Activated T-cell treated with anti-CD3 and anti-CD28 coated beads, Interleukin-2, amount 50 U/mL, for 4 hours (primary cell): ENCODE results near the gene CAVIN2. TPM values are rescaled to one million over a fixed set of nuclear protein-coding genes. Genes with fewer than 3 reads are reported as not detected.

ENCODE experiments used
- ATAC-seq, 2 donors: fragments of 200-7000 bp; cut with Tn5 transposase; one replicate each; pipeline ENCODE4 v1.10.0; 2021
- DNase-seq: peaks from one replicate; pipeline ENCODE4 v3.0.0-alpha.2; 2020
- H3K27me3 Mint-ChIP-seq: one replicate; pipeline ENCODE4 v1.8.0; 2021; ENCODE audit warnings: low read depth, mixed read lengths
- H3K36me3 Mint-ChIP-seq: one replicate; pipeline ENCODE4 v1.8.0; 2022; ENCODE audit warnings: mixed read lengths; ENCODE audit not compliant: insufficient read depth
- H3K4me1 Mint-ChIP-seq: one replicate; pipeline ENCODE4 v1.8.0; 2021; ENCODE audit warnings: low read depth, mixed read lengths
- H3K4me3 Mint-ChIP-seq: one replicate; pipeline ENCODE4 v1.8.0; 2021; ENCODE audit warnings: mild to moderate bottlenecking, moderate library complexity, mixed read lengths
- H3K9me3 Mint-ChIP-seq: one replicate; pipeline ENCODE4 v1.8.0; 2021; ENCODE audit warnings: mixed read lengths
- total RNA-seq, 3 donors: library from RNA; stranded (reverse); gene quantifications; one replicate each; pipeline ENCODE4 v1.2.1, GENCODE V29; 2021

Gene CAVIN2, protein sequence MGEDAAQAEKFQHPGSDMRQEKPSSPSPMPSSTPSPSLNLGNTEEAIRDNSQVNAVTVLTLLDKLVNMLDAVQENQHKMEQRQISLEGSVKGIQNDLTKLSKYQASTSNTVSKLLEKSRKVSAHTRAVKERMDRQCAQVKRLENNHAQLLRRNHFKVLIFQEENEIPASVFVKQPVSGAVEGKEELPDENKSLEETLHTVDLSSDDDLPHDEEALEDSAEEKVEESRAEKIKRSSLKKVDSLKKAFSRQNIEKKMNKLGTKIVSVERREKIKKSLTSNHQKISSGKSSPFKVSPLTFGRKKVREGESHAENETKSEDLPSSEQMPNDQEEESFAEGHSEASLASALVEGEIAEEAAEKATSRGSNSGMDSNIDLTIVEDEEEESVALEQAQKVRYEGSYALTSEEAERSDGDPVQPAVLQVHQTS
- under 1 TPM; 0.08 to 0.38 (median 0.33) TPM for total RNA-seq

DNA sequence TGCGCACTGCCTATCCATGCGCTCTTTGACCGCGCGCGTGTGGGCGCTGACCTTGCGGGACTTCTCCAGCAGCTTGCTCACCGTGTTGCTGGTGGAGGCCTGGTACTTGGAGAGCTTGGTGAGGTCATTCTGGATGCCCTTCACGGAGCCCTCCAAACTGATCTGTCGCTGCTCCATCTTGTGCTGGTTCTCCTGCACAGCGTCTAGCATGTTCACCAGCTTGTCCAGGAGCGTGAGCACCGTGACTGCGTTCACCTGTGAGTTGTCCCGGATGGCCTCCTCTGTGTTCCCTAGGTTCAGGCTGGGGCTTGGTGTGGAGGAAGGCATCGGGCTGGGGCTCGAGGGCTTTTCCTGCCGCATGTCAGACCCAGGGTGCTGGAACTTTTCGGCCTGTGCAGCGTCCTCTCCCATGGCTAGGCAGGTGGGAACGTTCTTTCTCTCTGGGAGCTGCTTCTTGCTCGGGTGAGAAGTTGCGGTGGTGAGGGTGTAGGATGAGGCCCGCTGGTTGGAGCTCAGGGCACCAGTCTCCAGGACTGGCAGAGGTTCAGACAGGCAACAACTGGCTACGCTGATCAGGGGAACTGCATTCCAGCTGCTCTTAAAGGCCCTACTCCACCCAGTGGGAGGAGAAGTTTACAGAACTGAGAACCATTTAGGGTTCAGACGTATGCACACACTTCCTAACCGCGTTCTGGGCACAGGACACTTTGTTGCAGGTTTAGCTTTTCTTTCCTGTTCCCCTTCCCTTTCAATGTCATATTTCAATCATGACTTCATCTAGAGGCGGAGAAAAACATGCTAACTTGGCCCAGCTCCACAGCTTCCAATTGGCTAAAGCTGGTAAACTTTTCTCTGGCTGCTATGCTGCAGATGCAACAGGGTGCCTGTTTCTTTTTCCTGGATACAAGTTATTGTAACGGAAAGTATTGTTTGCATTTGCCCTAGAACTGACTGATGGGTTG, at the start of gene CAVIN2:
Gene CAVIN2, minus strand, starts transcription at position 574 of the 962 bp plus-strand sequence. Its CDS starts 163 bp downstream, at position 411.
- DNase-seq (no peak), ATAC-seq (peak in 1 of 2 donors; percentile 27)
- Mint-ChIP-seq H3K27me3 (peaks cover 36% of the 10 kb centered on the region), H3K4me1 (peaks cover 4% of the 10 kb centered on the region), H3K36me3 (no peaks in the 10 kb centered on the region), H3K4me3 (no peak within 1 kb of the TSS), H3K9me3 (no peaks in the 10 kb centered on the region)

GRCh38 chr2:191895743-191896142, 48.9 kb upstream of the CAVIN2 start:
- H3K36me3 Mint-ChIP-seq, result no peaks in the 10 kb centered on the region
- H3K4me1 Mint-ChIP-seq, result no peaks in the 10 kb centered on the region
- ATAC-seq (no peak), DNase-seq (no peak)
- peaks cover 9% of the 10 kb centered on the region for H3K27me3 Mint-ChIP-seq
- H3K4me3 Mint-ChIP-seq, result no peak overlapping the region
- peaks cover 6% of the 10 kb centered on the region for H3K9me3 Mint-ChIP-seq

GRCh38 chr2:191895195-191895594, 48.3 kb upstream of the CAVIN2 start:
- ATAC-seq, result no peak
- H3K27me3 Mint-ChIP-seq, result peaks cover 6% of the 10 kb centered on the region
- H3K4me3 Mint-ChIP-seq, result no peak overlapping the region
- H3K4me1 Mint-ChIP-seq, result no peaks in the 10 kb centered on the region
- no peaks in the 10 kb centered on the region for H3K36me3 Mint-ChIP-seq
- H3K9me3 Mint-ChIP-seq, result peaks cover under 1% of the 10 kb centered on the region
- DNase-seq, result no peak

DNA sequence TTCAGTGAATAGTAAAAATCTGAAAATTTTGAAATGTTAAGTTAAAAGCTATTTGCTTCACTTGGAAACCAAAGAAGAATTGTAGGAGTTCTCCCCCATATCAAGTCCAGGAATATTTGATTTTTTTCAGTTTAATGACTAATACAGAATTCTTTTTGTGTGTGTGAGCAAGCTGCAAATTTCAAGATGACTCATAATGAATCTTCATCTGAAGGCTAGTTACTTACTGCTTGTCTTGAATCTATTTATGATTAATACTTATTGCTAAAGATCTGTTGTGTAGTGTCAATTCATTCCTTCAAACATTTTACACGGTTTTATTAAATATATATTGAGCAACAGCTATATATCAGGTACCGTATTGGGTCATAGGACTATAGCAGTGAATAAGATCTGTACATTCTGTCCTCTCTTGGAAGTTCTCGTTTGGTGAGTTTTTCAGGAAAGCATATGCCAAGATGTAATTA, 47.8 kb upstream of the CAVIN2 start:
- Mint-ChIP-seq H3K36me3 (no peaks in the 10 kb centered on the region), H3K4me3 (no peak overlapping the region), H3K4me1 (no peaks in the 10 kb centered on the region), H3K9me3 (no peaks in the 10 kb centered on the region), H3K27me3 (peaks cover 6% of the 10 kb centered on the region)
- ATAC-seq (no peak), DNase-seq (no peak)

DNA sequence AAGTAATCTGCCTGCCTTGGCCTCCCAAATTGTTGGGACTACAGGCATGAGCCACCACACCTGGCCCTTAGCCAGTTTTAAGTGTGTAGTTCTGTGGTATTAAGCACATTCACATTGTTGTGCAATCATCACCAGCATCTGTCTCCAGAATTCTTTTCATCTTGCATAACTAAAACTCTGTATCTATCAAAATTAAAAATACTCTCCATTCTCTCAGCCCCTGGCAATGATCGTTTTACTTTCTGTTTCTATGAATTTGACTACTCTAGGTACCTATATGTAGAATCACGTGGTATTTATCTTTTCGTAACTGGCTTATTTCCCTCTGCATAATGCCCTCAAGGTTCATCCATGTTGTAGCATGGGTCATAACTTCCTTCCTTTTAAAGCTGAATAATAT, 45.5 kb upstream of the CAVIN2 start:
- Mint-ChIP-seq H3K36me3 (no peaks in the 10 kb centered on the region), H3K4me3 (no peak overlapping the region), H3K9me3 (no peaks in the 10 kb centered on the region), H3K27me3 (peaks cover 7% of the 10 kb centered on the region), H3K4me1 (no peaks in the 10 kb centered on the region)
- ATAC-seq (no peak), DNase-seq (no peak)

DNA sequence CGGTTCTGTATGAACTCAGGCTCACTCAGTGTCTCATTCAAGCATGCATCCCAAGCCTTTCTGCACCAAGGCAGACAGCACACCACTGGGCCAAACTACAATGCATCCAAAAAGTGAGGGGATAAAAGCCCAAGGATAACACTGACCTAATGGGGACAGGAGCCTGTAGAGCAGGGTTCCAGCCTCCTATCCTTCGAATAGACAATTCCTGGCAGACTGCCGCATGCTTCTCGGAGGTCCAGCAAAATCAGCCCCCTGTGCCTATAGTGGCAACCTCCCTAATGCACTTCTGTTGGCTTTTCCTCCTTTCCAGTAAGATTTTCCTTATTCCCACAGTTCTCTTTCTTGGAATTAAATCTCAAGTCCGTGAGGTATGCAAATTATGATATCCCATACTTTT, 44.8 kb upstream of the CAVIN2 start:
- Mint-ChIP-seq H3K27me3 (peaks cover 7% of the 10 kb centered on the region), H3K9me3 (no peaks in the 10 kb centered on the region), H3K36me3 (no peaks in the 10 kb centered on the region), H3K4me1 (no peaks in the 10 kb centered on the region), H3K4me3 (no peak overlapping the region)
- ATAC-seq, result no peak
- DNase-seq, result no peak

DNA sequence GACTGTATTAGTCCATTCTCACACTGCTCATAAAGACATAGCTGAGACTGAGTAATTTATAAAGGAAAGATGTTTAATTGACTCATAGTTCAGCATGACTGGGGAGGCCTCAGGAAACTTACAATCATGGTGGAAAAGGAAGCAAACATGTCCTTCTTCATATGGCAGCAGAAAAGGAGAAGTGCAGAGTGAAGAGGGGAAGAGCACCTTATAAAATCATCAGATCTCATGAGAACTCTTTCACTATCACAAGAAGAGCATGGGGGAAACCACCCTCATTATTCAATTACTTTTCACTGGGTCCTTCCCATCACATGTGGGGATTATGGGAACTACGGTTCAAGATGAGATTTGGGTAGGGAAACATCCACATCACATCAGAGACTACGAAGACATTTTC, 43.0 kb upstream of the CAVIN2 start:
- no peak overlapping the region for H3K4me3 Mint-ChIP-seq
- peaks cover 7% of the 10 kb centered on the region for H3K27me3 Mint-ChIP-seq
- no peaks in the 10 kb centered on the region for H3K9me3 Mint-ChIP-seq
- H3K36me3 Mint-ChIP-seq, result no peaks in the 10 kb centered on the region
- H3K4me1 Mint-ChIP-seq, result no peaks in the 10 kb centered on the region
- ATAC-seq, result no peak
- DNase-seq, result no peak

- DNase-seq (no peak), ATAC-seq (no peak)
- no peaks in the 10 kb centered on the region for H3K36me3 Mint-ChIP-seq
- H3K4me1 Mint-ChIP-seq, result no peaks in the 10 kb centered on the region
- peaks cover 7% of the 10 kb centered on the region for H3K27me3 Mint-ChIP-seq
- no peaks in the 10 kb centered on the region for H3K9me3 Mint-ChIP-seq
- no peak overlapping the region for H3K4me3 Mint-ChIP-seq
Measured at GRCh38 chr2:191888400-191889166, 41.7 kb upstream of the CAVIN2 start.

- H3K27me3 Mint-ChIP-seq, result peaks cover 3% of the 10 kb centered on the region
- no peaks in the 10 kb centered on the region for H3K4me1 Mint-ChIP-seq
- no peak for DNase-seq
- H3K4me3 Mint-ChIP-seq, result no peak overlapping the region
- no peak for ATAC-seq
- H3K9me3 Mint-ChIP-seq, result no peaks in the 10 kb centered on the region
- H3K36me3 Mint-ChIP-seq, result no peaks in the 10 kb centered on the region
Measured at GRCh38 chr2:191885650-191886049, 38.8 kb upstream of the CAVIN2 start.

- H3K9me3 Mint-ChIP-seq, result no peaks in the 10 kb centered on the region
- no peak overlapping the region for H3K4me3 Mint-ChIP-seq
- H3K36me3 Mint-ChIP-seq, result no peaks in the 10 kb centered on the region
- H3K4me1 Mint-ChIP-seq, result no peaks in the 10 kb centered on the region
- H3K27me3 Mint-ChIP-seq, result peaks cover 3% of the 10 kb centered on the region
- DNase-seq (no peak), ATAC-seq (no peak)
Measured at GRCh38 chr2:191885098-191885497, 38.2 kb upstream of the CAVIN2 start.

- ATAC-seq, result peak in 1 of 2 donors; percentile 23
- H3K36me3 Mint-ChIP-seq, result no peaks in the 10 kb centered on the region
- H3K4me3 Mint-ChIP-seq, result no peak overlapping the region
Measured at GRCh38 chr2:191881982-191882816, 35.3 kb upstream of the CAVIN2 start.

GRCh38 chr2:191878548-191879279, 31.8 kb upstream of the CAVIN2 start:
- Mint-ChIP-seq H3K4me3 (no peak overlapping the region), H3K27me3 (no peaks in the 10 kb centered on the region), H3K4me1 (no peaks in the 10 kb centered on the region), H3K9me3 (no peaks in the 10 kb centered on the region), H3K36me3 (no peaks in the 10 kb centered on the region)
- ATAC-seq, result no peak
- no peak for DNase-seq

More at GRCh38 chr2:191881982-191882816, 35.3 kb upstream of the CAVIN2 start:
- H3K27me3 Mint-ChIP-seq, result no peaks in the 10 kb centered on the region
- no peak for DNase-seq
- no peaks in the 10 kb centered on the region for H3K4me1 Mint-ChIP-seq
- H3K9me3 Mint-ChIP-seq, result no peaks in the 10 kb centered on the region

- H3K4me1 Mint-ChIP-seq, result no peaks in the 10 kb centered on the region
- no peak overlapping the region for H3K4me3 Mint-ChIP-seq
- ATAC-seq (no peak), DNase-seq (no peak)
- no peaks in the 10 kb centered on the region for H3K9me3 Mint-ChIP-seq
- no peaks in the 10 kb centered on the region for H3K27me3 Mint-ChIP-seq
- H3K36me3 Mint-ChIP-seq, result no peaks in the 10 kb centered on the region
Measured at GRCh38 chr2:191877875-191878274, 31.0 kb upstream of the CAVIN2 start.
